Prostate gland (tissue), 2 donors: Measurements from ENCODE around the gene PBRM1.

Experiments used
- POLR2A ChIP-seq: fragments of 450-650 bp; IDR thresholded peaks from one replicate; pipeline ENCODE4 v1.6.1; 2016; ENCODE audit warnings: antibody characterized with exemption, mild to moderate bottlenecking
- POLR2AphosphoS5 ChIP-seq: sonication (generic); formaldehyde crosslinking; IDR thresholded peaks from one replicate; pipeline ENCODE4 v1.6.1; 2017; ENCODE audit warnings: antibody characterized with exemption
- TF ChIP-seq, protein P1 (sequence below), 4 experiments: fragments of 200-600 bp in 2 of 4; fragments of 450-650 bp in 2 of 4; sonication (generic) in 2 of 4; IDR thresholded peaks; 1 replicate in 3 of 4; 2 replicates in 1 of 4; pipeline ENCODE4 v1.5.1; 2016 to 2019; ENCODE audit warnings: antibody characterized with exemption in 4 of 4, mild to moderate bottlenecking in 2 of 4, moderate library complexity in 2 of 4

DNA sequence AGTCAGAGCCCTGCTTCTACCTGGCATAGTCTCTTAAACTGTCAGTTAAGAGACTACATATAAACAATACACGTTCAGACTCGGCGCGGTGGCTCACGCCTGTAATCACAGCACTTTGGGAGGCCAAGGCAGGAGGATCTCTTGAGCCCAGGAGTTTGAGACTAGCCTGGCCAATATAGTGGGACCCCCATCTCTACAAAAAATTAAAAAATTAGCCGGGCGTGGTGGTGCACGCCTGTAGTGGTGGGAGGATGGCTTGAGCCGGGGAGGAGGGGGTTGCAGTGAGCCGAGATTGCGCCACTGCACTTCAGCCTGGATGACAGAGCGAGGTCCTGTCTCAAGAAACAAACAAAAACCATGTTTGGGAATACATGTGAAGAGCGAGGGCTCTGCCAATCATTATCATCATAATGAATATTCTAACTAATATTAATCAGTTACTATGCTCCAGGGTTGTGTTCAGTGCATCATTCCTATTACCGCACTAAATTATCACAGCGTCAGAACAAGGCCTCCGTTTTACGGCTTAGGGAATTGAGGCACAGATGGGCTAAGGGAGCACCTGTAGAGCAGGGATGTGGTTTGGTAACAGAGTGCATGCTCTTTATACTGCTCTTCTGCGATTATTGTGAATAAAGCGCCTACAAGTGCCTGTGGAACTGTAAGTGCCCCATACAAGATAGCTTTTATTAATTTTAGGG is 150.2 kb downstream of the PBRM1 start:
- TF ChIP-seq POLR2AphosphoS5 (no peak), POLR2A (no peak)
- TF ChIP-seq, protein P1, sequence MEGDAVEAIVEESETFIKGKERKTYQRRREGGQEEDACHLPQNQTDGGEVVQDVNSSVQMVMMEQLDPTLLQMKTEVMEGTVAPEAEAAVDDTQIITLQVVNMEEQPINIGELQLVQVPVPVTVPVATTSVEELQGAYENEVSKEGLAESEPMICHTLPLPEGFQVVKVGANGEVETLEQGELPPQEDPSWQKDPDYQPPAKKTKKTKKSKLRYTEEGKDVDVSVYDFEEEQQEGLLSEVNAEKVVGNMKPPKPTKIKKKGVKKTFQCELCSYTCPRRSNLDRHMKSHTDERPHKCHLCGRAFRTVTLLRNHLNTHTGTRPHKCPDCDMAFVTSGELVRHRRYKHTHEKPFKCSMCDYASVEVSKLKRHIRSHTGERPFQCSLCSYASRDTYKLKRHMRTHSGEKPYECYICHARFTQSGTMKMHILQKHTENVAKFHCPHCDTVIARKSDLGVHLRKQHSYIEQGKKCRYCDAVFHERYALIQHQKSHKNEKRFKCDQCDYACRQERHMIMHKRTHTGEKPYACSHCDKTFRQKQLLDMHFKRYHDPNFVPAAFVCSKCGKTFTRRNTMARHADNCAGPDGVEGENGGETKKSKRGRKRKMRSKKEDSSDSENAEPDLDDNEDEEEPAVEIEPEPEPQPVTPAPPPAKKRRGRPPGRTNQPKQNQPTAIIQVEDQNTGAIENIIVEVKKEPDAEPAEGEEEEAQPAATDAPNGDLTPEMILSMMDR (IDR thresholded peaks at IDR 0.05) = no peak
